Erythroblast (primary cell): ENCODE measurements around the gene PSTK.

Source experiments
- GATA1 ChIP-seq: IDR thresholded peaks from 2 replicates; pipeline ENCODE4 v1.6.1; 2011; ENCODE audit warnings: low read depth, mild to moderate bottlenecking, control low read depth, low read length, moderate library complexity
- POLR2A ChIP-seq: IDR thresholded peaks from 2 replicates; pipeline ENCODE4 v1.6.1; 2011; ENCODE audit warnings: mild to moderate bottlenecking, low read length

DNA sequence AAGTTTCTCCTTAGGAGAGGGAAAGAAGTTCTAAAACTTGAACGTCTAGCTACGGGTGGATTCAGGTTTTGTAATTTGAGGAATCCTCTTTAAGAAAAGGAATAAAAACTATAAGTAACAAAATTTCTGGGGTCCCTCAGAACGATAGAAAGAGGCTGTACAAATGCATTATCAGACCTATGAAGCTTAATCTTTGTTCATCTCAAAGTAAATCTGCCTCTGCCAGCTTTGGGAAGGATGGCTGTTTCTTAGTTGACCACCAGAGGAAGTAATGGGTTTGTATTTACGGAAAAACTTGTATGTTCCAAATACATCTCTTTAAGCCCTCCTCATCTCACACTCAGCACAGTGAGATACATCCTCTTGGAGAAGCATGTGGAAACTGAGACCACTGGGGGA is 864 bp downstream of the PSTK start:
- no peak for TF ChIP-seq POLR2A
- TF ChIP-seq GATA1, result no peak
